ENCODE data around the gene LZTFL1.

DNA sequence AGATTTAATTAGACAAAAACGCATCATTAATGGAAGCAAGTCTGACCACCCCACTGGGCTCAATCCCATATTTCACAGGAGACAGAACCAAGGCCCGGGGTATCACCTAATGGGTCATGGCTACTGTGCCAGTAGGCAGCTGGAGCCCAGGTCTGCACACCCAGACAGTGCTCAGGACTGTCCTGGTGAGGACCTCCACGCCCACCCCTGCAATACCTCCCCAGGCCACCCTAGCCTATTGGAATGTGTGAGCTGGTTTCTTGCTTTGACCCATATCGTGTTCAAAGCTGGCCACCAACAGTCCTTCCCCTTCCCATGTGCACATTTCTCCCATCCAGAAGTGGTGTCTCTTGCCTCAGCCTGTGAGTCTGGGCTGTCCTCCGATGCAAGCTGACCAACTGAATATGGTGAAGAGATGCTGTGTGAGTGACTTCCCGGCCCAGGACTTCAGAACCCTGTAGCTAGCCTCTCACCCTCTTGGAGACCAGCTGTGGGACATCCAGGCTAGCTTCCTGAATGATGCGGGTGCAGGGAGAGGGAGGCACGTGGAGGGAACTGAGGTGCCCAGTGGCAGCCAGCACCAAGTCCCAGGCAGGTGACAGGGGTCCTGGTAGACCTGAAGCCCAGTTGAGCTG, 64.7 kb downstream of the LZTFL1 start:
- TF ChIP-seq, protein P1, sequence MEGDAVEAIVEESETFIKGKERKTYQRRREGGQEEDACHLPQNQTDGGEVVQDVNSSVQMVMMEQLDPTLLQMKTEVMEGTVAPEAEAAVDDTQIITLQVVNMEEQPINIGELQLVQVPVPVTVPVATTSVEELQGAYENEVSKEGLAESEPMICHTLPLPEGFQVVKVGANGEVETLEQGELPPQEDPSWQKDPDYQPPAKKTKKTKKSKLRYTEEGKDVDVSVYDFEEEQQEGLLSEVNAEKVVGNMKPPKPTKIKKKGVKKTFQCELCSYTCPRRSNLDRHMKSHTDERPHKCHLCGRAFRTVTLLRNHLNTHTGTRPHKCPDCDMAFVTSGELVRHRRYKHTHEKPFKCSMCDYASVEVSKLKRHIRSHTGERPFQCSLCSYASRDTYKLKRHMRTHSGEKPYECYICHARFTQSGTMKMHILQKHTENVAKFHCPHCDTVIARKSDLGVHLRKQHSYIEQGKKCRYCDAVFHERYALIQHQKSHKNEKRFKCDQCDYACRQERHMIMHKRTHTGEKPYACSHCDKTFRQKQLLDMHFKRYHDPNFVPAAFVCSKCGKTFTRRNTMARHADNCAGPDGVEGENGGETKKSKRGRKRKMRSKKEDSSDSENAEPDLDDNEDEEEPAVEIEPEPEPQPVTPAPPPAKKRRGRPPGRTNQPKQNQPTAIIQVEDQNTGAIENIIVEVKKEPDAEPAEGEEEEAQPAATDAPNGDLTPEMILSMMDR (IDR thresholded peaks at IDR 0.05; ENCODE audit: low read depth, low read length, missing input control), result no peak
- TF ChIP-seq SP1 (IDR thresholded peaks at IDR 0.05) (no peak), RAD21 (IDR thresholded peaks at IDR 0.05) (no peak), TAF1 (conservative IDR thresholded peaks at IDR 0.05) (no peak), RXRA (IDR thresholded peaks at IDR 0.05) (no peak), NR2F2 (IDR thresholded peaks at IDR 0.05) (no peak), EGR1 (IDR thresholded peaks at IDR 0.05; ENCODE audit: low read depth in 2 of 2) (no peak)
- TF ChIP-seq, protein P2, sequence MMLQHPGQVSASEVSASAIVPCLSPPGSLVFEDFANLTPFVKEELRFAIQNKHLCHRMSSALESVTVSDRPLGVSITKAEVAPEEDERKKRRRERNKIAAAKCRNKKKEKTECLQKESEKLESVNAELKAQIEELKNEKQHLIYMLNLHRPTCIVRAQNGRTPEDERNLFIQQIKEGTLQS (IDR thresholded peaks at IDR 0.05), result no peak
- TF ChIP-seq, protein P3, sequence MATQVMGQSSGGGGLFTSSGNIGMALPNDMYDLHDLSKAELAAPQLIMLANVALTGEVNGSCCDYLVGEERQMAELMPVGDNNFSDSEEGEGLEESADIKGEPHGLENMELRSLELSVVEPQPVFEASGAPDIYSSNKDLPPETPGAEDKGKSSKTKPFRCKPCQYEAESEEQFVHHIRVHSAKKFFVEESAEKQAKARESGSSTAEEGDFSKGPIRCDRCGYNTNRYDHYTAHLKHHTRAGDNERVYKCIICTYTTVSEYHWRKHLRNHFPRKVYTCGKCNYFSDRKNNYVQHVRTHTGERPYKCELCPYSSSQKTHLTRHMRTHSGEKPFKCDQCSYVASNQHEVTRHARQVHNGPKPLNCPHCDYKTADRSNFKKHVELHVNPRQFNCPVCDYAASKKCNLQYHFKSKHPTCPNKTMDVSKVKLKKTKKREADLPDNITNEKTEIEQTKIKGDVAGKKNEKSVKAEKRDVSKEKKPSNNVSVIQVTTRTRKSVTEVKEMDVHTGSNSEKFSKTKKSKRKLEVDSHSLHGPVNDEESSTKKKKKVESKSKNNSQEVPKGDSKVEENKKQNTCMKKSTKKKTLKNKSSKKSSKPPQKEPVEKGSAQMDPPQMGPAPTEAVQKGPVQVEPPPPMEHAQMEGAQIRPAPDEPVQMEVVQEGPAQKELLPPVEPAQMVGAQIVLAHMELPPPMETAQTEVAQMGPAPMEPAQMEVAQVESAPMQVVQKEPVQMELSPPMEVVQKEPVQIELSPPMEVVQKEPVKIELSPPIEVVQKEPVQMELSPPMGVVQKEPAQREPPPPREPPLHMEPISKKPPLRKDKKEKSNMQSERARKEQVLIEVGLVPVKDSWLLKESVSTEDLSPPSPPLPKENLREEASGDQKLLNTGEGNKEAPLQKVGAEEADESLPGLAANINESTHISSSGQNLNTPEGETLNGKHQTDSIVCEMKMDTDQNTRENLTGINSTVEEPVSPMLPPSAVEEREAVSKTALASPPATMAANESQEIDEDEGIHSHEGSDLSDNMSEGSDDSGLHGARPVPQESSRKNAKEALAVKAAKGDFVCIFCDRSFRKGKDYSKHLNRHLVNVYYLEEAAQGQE (IDR thresholded peaks at IDR 0.05), result no peak
- TF ChIP-seq, protein P4, sequence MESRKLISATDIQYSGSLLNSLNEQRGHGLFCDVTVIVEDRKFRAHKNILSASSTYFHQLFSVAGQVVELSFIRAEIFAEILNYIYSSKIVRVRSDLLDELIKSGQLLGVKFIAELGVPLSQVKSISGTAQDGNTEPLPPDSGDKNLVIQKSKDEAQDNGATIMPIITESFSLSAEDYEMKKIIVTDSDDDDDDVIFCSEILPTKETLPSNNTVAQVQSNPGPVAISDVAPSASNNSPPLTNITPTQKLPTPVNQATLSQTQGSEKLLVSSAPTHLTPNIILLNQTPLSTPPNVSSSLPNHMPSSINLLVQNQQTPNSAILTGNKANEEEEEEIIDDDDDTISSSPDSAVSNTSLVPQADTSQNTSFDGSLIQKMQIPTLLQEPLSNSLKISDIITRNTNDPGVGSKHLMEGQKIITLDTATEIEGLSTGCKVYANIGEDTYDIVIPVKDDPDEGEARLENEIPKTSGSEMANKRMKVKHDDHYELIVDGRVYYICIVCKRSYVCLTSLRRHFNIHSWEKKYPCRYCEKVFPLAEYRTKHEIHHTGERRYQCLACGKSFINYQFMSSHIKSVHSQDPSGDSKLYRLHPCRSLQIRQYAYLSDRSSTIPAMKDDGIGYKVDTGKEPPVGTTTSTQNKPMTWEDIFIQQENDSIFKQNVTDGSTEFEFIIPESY (IDR thresholded peaks at IDR 0.05), result no peak
